ENCODE measurements around the gene BCAP29.

BCAP29 gene

GRCh38 chr7:107573537-107573936, 6.5 kb upstream of the BCAP29 start:
- H3K4me3 ChIP-seq = no peak overlapping the region
- no peak overlapping the region for H3K27ac ChIP-seq
- no peak overlapping the region for H3K9ac ChIP-seq (ENCODE audit: insufficient read length)
- TF ChIP-seq EZH2 (IDR thresholded peaks at IDR 0.05) (no peak), FOXP2 (optimal IDR thresholded peaks at IDR 0.05; ENCODE audit: control extremely low read depth, extremely low read length, insufficient read depth) (no peak), POLR2AphosphoS5 (IDR thresholded peaks at IDR 0.05; ENCODE audit: borderline replicate concordance, low read depth, low read length) (no peak)
- peaks cover 29% of the 10 kb centered on the region for H3K36me3 ChIP-seq (ENCODE audit: insufficient read depth, low read length)
- no peaks in the 10 kb centered on the region for H3K9me3 ChIP-seq (ENCODE audit: low read depth, low read length)
- no peak for DNase-seq (ENCODE audit: low read depth, low spot score)

DNA sequence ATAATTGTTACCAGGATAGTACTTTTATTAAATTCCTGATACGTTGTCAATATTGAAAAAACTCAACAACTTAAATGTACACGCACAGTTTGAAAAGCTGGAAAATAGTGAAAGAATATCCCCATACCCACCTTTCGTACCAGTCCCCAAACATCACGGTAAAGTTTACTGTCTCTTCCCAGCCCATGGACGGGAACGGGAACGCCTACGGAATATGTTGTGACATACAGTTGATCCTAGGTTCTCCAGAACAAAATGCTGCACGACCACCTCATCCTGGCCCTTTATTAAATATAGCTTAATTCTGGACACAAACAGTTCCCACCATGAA, 527 bp upstream of the BCAP29 start:
- no peak overlapping the region for H3K27ac ChIP-seq
- no peak for DNase-seq (ENCODE audit: low read depth, low spot score)
- H3K9ac ChIP-seq (ENCODE audit: insufficient read length) = peak overlapping the region; percentile 84
- no peak for TF ChIP-seq EZH2 (IDR thresholded peaks at IDR 0.05)
- no peak for TF ChIP-seq FOXP2 (optimal IDR thresholded peaks at IDR 0.05; ENCODE audit: control extremely low read depth, extremely low read length, insufficient read depth)
- TF ChIP-seq POLR2AphosphoS5 (IDR thresholded peaks at IDR 0.05; ENCODE audit: borderline replicate concordance, low read depth, low read length) = no peak
- peak overlapping the region; percentile 89 for H3K4me3 ChIP-seq
- H3K9me3 ChIP-seq (ENCODE audit: low read depth, low read length) = no peaks in the 10 kb centered on the region
- peaks cover 22% of the 10 kb centered on the region for H3K36me3 ChIP-seq (ENCODE audit: insufficient read depth, low read length)

DNA sequence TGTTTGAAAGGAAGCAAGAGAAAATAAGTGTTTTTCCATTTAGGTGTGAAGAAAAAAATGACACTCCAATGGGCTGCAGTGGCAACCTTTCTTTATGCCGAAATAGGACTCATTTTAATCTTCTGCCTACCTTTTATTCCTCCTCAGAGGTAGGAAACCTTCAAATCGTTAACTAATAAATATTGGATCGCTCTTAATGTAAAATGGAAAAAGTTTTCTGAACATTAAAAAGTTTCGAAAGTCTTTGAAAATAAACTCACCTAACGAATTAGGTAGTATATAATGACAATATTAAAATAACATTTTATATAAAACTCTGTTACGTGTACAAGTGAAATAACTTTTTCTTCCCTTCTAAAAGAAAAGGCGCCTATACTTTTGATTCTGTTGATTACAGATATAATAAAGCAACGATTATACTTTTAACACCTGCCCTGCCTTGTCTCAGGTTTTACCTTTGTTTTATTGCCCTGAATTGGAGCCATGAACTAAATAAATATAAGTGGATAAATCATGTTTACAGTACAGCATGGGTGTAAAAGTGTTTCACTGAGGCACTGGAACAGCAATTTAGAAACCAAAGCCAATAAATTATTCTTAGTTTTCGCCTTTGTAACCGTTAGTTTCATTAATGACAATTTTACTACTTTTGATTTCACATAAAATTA, 804 bp downstream of the BCAP29 start:
- Histone ChIP-seq H3K36me3 (ENCODE audit: insufficient read depth, low read length) (peaks cover 15% of the 10 kb centered on the region; the same call in 1 of the 2 replicates), H3K9me3 (ENCODE audit: low read depth, low read length) (no peaks in the 10 kb centered on the region), H3K9ac (ENCODE audit: insufficient read length) (peak overlapping the region; percentile 84), H3K27ac (no peak overlapping the region), H3K4me3 (peak overlapping the region; percentile 89)
- TF ChIP-seq POLR2AphosphoS5 (IDR thresholded peaks at IDR 0.05; ENCODE audit: borderline replicate concordance, low read depth, low read length) = no peak
- no peak for TF ChIP-seq FOXP2 (optimal IDR thresholded peaks at IDR 0.05; ENCODE audit: control extremely low read depth, extremely low read length, insufficient read depth)
- TF ChIP-seq EZH2 (IDR thresholded peaks at IDR 0.05) = no peak
- DNase-seq (ENCODE audit: low read depth, low spot score) = no peak

- Histone ChIP-seq H3K36me3 (ENCODE audit: insufficient read depth, low read length) (peaks cover 14% of the 10 kb centered on the region; the same call in 1 of the 2 replicates), H3K9me3 (ENCODE audit: low read depth, low read length) (no peaks in the 10 kb centered on the region), H3K4me3 (peak overlapping the region; percentile 89), H3K27ac (no peak overlapping the region), H3K9ac (ENCODE audit: insufficient read length) (peak overlapping the region; percentile 84)
- DNase-seq (ENCODE audit: low read depth, low spot score) = no peak
- no peak for TF ChIP-seq POLR2AphosphoS5 (IDR thresholded peaks at IDR 0.05; ENCODE audit: borderline replicate concordance, low read depth, low read length)
- no peak for TF ChIP-seq EZH2 (IDR thresholded peaks at IDR 0.05)
- TF ChIP-seq FOXP2 (optimal IDR thresholded peaks at IDR 0.05; ENCODE audit: control extremely low read depth, extremely low read length, insufficient read depth) = no peak
These were observed 1.5 kb downstream of the BCAP29 start for GRCh38 chr7:107581387-107582013.

- H3K9ac ChIP-seq (ENCODE audit: insufficient read length) = no peak overlapping the region
- no peak for DNase-seq (ENCODE audit: low read depth, low spot score)
- H3K9me3 ChIP-seq (ENCODE audit: low read depth, low read length) = no peaks in the 10 kb centered on the region
- TF ChIP-seq POLR2AphosphoS5 (IDR thresholded peaks at IDR 0.05; ENCODE audit: borderline replicate concordance, low read depth, low read length) (no peak), FOXP2 (optimal IDR thresholded peaks at IDR 0.05; ENCODE audit: control extremely low read depth, extremely low read length, insufficient read depth) (no peak), EZH2 (IDR thresholded peaks at IDR 0.05) (no peak)
- no peak overlapping the region for H3K4me3 ChIP-seq
- H3K27ac ChIP-seq = no peak overlapping the region
- peaks cover 13% of the 10 kb centered on the region for H3K36me3 ChIP-seq (ENCODE audit: insufficient read depth, low read length)
These were observed 2.8 kb downstream of the BCAP29 start for GRCh38 chr7:107582875-107583274.

GRCh38 chr7:107584716-107585115, 4.7 kb downstream of the BCAP29 start:
- Histone ChIP-seq H3K4me3 (no peak overlapping the region), H3K36me3 (ENCODE audit: insufficient read depth, low read length) (peaks cover 24% of the 10 kb centered on the region), H3K9ac (ENCODE audit: insufficient read length) (no peak overlapping the region), H3K9me3 (ENCODE audit: low read depth, low read length) (no peaks in the 10 kb centered on the region), H3K27ac (no peak overlapping the region)
- TF ChIP-seq FOXP2 (optimal IDR thresholded peaks at IDR 0.05; ENCODE audit: control extremely low read depth, extremely low read length, insufficient read depth) (no peak), EZH2 (IDR thresholded peaks at IDR 0.05) (no peak), POLR2AphosphoS5 (IDR thresholded peaks at IDR 0.05; ENCODE audit: borderline replicate concordance, low read depth, low read length) (no peak)
- DNase-seq (ENCODE audit: low read depth, low spot score) = no peak

DNA sequence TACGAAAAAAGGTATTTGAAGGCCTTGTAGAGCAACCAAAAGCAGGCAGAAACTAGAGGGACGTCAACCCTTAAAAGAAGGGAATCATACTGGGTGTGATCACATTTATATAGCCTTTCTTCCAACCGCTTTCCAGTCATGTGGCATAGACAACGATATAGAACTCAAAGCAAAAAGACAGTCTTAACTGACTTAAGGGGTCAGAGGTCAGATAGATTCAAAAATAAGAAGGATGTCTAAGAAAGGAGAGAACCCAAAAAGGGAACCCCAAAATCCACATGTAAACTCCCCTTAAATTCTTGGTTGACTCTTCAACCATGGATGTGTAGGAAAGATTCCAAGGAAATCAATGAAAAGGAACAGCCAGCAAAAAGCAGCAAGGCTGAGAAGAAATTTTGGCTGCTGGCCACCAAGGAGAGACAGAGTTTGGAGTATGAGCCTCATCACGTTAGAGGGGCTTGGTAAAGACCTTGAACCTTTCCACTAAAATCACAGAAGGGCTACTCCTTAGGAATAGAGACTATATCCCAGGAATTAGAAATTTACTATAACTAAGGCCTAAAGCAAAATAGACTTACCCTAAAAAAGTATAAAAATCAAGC, 8.6 kb downstream of the BCAP29 start:
- Histone ChIP-seq H3K4me3 (no peak overlapping the region), H3K36me3 (ENCODE audit: insufficient read depth, low read length) (peaks cover 24% of the 10 kb centered on the region), H3K9ac (ENCODE audit: insufficient read length) (no peak overlapping the region), H3K27ac (no peak overlapping the region), H3K9me3 (ENCODE audit: low read depth, low read length) (no peaks in the 10 kb centered on the region)
- TF ChIP-seq FOXP2 (optimal IDR thresholded peaks at IDR 0.05; ENCODE audit: control extremely low read depth, extremely low read length, insufficient read depth) = no peak
- DNase-seq (ENCODE audit: low read depth, low spot score) = no peak

- no peak for DNase-seq (ENCODE audit: low read depth, low spot score)
- TF ChIP-seq EZH2 (IDR thresholded peaks at IDR 0.05) = no peak
- TF ChIP-seq POLR2AphosphoS5 (IDR thresholded peaks at IDR 0.05; ENCODE audit: borderline replicate concordance, low read depth, low read length) = no peak
- no peak for TF ChIP-seq FOXP2 (optimal IDR thresholded peaks at IDR 0.05; ENCODE audit: control extremely low read depth, extremely low read length, insufficient read depth)
- Histone ChIP-seq H3K27ac (no peak overlapping the region), H3K36me3 (ENCODE audit: insufficient read depth, low read length) (peaks cover 27% of the 10 kb centered on the region), H3K9me3 (ENCODE audit: low read depth, low read length) (no peaks in the 10 kb centered on the region), H3K9ac (ENCODE audit: insufficient read length) (no peak overlapping the region), H3K4me3 (no peak overlapping the region)
These were observed 11.4 kb downstream of the BCAP29 start for GRCh38 chr7:107591421-107591820.

Data from SK-N-MC (cell line).